Astrocyte (in vitro differentiated cells and primary cell): ENCODE data around the gene ZBTB6.

Experiments
- CTCF ChIP-seq: IDR thresholded peaks from 2 replicates; pipeline ENCODE4 v1.5.1; 2011; ENCODE audit warnings: low read depth, mild to moderate bottlenecking, inconsistent platforms, low read length, moderate library complexity; ENCODE audit not compliant: insufficient read depth
- EZH2 ChIP-seq: IDR thresholded peaks from 2 replicates; pipeline ENCODE4 v1.6.1; 2012; ENCODE audit warnings: mild to moderate bottlenecking, low read length, inconsistent platforms; ENCODE audit not compliant: insufficient read depth

- TF ChIP-seq CTCF (no peak), EZH2 (no peak)
Observed at GRCh38 chr9:122897969-122898368, 15.2 kb downstream of the ZBTB6 start.
